Stimulated activated CD4-positive, alpha-beta T cell treated with anti-CD3 and anti-CD28 coated beads, Interleukin-1b, Interleukin-23, amount 100 ng/mL, for 1 hour (primary cell): ENCODE measurements around the gene PAK5.

ENCODE experiments used
- DNase-seq, 2 donors: peaks; one replicate each; pipeline ENCODE4 v3.0.0-alpha.2; 2020; ENCODE audit warnings: low read depth in 2 of 2

The PAK5 gene

GRCh38 chr20:9616833-9617461, 221.9 kb downstream of the PAK5 start:
- peak in 1 of 2 donors; percentile 12 for DNase-seq

DNA sequence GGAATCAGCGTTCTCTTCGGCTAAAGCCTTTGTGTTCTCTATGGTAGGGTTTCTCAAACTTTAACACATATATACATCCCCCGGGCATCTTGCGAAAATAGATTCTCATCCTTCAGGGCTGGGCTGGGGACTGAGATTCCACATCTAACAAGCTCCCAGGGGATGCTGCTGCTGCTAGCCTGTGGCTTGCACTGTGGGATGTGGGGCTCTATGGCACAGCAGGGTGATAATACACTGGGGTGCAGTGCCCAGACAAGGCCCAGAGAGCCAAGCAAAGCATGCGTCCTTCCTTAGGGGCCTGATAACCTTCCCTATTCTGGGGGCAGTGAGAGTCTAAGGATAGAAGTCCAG, 222.4 kb downstream of the PAK5 start:
- no peak for DNase-seq

DNA sequence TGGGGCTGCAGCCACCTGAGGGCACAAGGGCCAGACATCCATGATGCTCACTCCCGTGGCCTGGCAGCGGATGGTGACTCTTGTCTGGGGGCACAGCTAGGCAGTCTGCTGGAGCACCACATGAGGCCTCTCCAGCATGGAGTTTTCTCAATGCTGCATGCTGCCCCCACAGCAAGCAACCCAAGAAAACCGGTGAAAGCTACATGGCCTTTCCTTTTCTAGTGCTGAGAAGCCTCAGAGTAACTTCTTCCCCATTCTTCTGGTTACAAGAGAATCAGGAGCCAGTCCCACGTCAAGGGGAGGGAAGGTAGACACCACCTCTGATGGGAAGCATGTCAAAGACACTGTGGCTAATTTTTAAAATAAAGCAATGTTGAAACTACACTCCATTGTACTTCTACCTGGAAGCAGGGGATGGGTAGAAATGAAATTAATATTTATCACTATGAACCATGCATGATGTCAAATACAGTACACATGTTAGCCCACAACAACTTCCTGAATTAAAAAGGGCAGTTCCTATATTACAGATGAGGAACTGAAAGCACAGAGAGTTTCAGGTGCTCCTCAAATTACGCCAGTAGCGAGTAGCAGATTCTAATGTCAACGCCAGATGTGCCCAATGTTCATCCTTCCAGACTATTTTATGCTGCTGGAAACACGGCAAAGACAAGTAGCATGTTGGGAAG, 223.0 kb downstream of the PAK5 start:
- DNase-seq: no peak

DNA sequence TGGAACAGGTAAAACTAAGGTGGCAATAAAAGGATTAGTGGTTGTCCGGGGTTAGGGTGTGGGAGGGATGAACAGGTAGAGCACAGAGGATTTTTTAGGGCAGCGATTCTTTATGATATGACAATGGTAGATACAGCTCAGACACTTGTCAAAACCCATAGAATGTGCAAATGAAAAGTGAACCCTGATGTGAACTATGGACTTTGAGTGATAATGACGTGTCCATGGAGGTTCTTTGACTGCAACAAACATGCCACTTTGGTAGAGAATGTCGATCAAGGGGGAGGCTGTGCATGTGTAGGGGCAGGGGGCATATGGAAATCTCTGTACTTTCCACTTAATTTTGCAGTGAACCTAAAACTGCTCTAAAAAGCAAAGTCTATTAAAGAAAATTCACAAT, 223.8 kb downstream of the PAK5 start:
- no peak for DNase-seq

- DNase-seq: no peak
These were observed 225.0 kb downstream of the PAK5 start for GRCh38 chr20:9613871-9614270.

DNA sequence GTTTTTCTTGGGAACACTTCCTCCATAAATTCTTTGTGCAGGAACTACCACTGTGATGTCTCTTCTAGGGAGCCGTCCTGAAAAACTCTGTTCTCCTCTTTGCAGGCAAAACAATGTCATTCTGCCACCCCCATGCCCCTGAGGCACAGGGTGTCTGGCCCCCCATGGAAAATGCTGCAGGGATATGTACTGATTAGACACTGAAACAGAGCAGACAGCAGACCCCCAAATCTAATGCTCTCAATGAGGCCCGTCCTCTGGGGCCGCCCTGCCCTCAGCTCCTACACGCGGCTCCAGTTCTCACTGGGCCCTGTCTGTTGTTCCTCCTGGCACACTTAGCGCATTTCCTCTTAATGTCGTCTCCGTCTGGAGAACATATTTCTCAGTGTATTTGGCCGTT, 227.0 kb downstream of the PAK5 start:
- DNase-seq: no peak

DNA sequence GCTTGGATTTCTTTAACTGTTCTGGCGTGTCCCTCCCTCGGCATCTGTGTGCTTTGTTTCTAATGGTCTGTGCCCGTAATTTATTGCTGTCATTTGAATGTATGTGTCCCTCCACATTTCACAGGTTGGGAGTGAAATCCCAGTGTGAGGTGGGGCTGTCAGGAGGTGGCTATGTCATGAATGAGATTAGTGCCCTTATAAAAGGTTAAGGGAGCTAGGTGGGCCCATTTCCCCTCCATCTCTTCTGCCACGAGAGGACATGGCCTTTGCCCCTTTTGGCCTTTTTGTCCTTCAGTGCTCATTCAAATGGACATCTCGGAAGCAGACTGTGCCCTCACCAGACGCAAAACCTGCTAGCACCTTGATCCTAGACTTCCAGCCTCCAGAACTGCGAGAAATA, 228.2 kb downstream of the PAK5 start:
- DNase-seq: no peak

DNA sequence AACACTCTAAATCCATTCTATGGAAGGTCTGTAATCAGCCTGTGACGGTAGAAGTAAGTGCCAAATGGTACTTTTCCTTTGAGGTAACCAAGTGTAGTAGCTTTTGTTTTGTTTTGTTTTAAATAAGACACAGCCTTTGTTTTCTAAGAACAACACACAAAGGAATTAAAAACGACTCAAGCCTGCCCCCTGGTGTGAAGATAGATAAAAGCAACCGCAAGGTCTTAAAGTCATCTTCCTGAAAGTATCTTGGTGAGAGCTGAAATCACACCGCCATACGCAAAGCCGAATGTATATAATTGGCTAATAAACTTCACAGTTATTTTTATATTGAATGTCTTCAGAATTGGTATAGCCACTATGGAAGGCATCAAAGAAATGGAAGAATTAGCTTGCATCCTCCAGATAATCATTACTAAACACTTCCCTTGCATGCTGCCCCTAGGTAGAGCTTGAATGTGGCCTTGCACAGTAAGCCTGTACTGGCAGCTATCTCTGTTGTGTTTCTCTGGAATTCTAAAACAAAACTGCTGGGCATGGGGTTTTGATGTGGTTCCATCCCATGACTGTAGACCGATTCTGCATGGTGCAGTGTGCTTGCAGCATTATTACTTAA, 228.9 kb downstream of the PAK5 start:
- DNase-seq: no peak

- DNase-seq: no peak
These were observed 230.1 kb downstream of the PAK5 start for GRCh38 chr20:9608639-9609340.

- DNase-seq: no peak
These were observed 236.1 kb downstream of the PAK5 start for GRCh38 chr20:9602847-9603183.

DNA sequence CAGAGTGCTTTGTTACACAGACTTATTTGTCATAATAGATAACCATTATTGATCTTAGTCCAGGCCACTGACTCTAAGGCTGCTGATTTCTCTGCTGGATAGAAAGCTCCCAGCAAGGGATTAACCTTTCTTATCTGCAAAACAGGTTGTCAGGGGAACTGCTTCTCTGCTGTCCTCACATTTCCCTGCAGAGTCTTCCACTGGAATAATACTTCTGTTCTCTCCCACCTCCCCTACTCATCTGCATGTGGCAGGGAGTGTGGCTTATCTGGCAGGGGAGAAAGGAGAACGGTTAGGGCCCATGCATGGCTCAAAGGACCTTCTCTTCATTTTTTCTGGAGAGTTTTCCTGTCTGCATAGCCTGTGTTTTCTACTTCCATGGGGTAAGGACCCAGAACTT, 238.3 kb downstream of the PAK5 start:
- no peak for DNase-seq

- DNase-seq: no peak
These were observed 241.3 kb downstream of the PAK5 start for GRCh38 chr20:9597547-9597946.

DNA sequence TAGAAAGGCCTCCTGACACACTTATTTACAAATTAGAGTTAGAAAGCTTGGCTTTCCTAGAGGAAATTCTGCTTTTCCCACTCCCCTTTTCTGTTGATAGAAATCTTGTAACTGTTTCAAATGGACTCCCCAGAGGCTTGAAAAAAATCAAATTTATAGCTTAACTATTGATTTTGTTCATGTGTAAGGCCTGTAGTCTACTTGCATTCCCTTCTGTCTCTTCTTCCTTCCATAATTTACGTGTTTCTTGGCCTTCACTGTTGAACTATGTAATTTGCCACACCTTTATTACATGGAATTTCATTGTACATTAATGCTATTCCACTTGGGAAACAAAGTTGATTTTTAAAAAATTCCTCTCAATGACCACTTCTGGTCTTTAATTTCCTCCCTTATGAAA, 243.1 kb downstream of the PAK5 start:
- no peak for DNase-seq

DNA sequence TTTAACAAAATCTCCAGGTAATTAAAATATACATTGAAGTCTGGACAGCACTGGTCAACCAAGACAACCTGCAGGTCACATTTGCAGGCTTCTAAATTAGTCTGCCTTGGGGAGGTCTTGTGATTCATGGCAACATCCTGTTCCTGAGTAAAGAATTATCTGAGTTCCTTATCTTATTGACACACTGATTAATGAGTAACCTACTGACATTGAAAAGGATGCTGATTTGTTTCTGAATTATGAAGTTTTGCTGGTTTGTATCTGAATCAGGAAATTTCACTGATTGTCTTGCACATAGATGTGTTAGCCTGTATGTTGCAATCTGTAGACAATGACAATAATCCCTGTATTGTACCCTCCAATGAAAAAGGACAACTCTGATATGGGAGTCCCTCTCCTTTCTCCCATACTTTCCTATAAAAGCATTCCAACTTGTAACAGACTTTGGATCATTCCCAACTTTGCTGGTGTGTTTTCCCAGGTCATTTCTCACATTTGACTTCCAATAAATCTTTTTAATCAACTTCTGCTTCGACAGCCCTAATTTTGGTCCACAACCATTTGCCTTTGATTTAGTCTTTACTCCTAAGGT, 244.5 kb downstream of the PAK5 start:
- no peak for DNase-seq

DNA sequence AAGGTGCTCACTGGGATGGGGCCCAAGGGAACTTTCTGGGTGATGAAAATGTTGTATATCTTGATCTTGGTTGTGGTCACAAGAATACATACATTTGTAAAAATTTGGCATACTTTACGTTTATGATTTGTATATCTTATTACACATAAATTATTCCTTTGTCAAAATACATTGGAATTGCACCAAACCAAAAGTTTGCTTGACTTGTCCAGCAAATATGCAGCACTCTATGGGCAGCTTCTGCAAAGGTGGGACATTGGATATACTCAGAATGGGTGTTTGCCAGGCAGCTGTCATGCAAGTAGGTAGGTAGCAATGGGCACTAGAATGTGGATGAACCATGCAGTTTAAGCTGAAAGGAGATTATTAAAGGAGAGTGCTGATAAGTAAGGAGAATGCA, 246.5 kb downstream of the PAK5 start:
- no peak for DNase-seq

- DNase-seq: no peak
These were observed 247.8 kb downstream of the PAK5 start for GRCh38 chr20:9591080-9591479.

- DNase-seq: no peak
These were observed 248.7 kb downstream of the PAK5 start for GRCh38 chr20:9590189-9590588.

DNA sequence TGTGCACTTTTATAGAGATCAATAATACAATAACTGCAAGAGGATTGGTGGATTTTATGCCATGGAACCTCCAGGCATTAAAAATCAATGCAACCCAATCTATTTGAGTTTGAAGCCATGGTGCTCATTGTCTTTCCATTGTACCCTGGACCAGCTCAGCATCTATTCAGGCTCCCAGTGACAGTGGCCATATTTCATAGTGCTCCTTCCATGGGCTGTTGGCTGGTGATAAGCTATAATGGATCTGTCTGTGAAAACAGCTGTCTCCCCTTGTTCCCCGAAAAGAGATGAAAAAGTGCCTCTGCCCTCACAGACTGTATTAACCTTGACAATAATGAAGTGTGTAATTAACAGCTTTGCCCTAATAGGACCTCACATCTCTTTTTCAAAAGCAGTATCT, 250.2 kb downstream of the PAK5 start:
- no peak for DNase-seq

DNA sequence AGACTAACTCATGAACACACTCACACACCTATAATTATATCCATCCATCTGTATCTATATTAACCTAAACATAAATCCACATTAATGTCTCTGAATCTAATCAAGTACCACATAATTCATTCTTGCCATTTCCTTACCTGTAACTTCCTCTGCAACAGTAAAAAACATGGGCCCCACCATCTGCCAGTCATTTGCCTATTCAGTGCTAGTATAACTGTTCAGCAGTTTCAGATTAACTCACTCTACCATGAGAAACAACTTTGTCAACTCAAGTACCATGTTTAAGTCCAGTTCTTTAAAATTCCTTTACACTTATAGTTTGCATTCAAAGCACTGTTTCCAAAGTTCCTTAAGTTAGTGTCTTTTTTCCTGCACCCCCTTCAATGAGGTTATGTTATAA, 255.7 kb downstream of the PAK5 start:
- DNase-seq: no peak

DNA sequence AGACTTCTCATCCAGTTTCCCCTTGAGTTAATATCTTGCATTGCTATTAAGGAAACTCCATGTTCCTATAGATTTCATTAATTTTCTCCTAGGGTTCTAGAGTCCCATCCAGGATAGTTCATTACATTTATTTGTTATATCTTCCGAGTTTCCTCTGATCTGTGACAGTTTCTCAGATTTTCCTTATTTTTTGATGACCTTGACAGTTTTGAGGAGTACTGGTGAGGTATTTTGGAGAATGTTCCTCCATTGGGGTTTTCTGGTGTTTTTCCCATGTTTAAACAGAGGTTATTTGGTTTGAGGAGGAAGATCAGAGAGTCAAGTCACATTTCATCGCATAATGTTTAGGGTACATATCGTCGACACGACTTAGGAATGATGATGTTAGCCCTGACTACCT, 256.7 kb downstream of the PAK5 start:
- DNase-seq: no peak

GRCh38 chr20:9581509-9581908, 257.4 kb downstream of the PAK5 start:
- DNase-seq: no peak

DNA sequence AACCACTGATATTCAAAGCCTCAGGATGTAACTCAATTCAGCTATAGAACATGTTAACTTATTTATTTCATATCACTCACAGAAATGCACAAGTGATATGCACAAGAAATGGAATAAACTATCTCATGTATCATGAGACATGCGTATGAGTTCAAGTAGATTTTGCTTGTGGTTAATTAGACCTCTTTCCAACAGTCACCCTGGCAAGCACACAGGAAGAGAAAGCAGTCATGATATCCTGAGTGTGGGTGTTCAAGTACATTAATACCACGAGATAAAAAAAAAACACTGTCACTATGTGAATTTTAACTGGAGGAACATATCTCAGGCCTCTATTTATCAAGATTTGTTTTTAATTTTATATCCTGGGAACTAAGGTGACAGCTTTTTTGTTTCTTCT, 260.3 kb downstream of the PAK5 start:
- no peak for DNase-seq

DNA sequence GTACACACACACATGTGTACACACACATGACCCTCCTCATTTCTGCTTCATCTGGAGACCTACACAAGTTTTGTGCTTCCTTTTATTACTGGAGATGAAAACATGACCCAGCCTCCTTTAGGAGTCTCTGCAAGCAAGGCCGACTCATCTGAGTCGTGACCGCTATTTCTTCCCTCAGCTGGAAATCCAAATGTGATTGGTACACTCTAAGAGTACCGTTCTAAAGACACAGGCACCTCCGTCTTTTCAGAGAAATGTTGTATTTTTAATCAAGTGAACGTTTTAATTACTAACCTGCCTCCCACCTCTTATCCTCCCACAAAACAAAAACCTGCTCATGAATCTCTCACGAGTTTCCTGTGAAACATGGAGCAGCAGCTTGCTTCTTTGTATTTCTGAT, 261.5 kb downstream of the PAK5 start:
- no peak for DNase-seq
